Adrenal gland (tissue), 5 donors: ENCODE data around the gene REXO5.

Source experiments
- POLR2A ChIP-seq, 2 donors: fragments of 450-650 bp; IDR thresholded peaks; one replicate each; pipeline ENCODE4 v1.6.1; 2017; ENCODE audit warnings: antibody characterized with exemption in 2 of 2, mild to moderate bottlenecking in 2 of 2, moderate library complexity in 1 of 2
- TF ChIP-seq, protein P1 (sequence below), 6 experiments: fragments of 450-650 bp in 4 of 6; fragments of 200-600 bp in 2 of 6; sonication (generic) in 1 of 6; IDR thresholded peaks; 1 replicate in 5 of 6; 2 replicates in 1 of 6; pipeline versions ENCODE4 v1.5.1 to v1.8.0; 2016 to 2021; ENCODE audit warnings: antibody characterized with exemption in 6 of 6, mild to moderate bottlenecking in 2 of 6, moderate library complexity in 1 of 6
- donor health status: DM: no; HTN: no; CAD: no.

DNA sequence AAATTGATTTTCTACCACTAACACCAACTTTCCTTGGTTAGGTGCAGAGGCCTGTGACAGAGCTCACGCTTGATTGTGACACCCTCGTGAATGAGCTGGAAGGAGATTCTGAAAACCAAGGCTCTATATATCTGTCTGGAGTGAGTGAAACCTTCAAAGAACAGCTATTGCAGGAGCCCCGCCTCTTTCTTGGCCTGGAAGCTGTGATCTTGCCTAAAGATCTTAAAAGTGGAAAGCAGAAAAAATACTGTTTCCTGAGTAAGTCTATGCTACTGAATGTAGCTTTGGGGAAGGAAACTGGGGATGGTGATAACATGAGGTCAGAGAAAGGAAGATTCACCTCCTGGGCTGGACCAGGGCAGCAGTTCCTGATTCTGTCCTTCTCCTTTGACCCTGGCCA lies 38.3 kb downstream of the REXO5 start:
- TF ChIP-seq, protein P1, sequence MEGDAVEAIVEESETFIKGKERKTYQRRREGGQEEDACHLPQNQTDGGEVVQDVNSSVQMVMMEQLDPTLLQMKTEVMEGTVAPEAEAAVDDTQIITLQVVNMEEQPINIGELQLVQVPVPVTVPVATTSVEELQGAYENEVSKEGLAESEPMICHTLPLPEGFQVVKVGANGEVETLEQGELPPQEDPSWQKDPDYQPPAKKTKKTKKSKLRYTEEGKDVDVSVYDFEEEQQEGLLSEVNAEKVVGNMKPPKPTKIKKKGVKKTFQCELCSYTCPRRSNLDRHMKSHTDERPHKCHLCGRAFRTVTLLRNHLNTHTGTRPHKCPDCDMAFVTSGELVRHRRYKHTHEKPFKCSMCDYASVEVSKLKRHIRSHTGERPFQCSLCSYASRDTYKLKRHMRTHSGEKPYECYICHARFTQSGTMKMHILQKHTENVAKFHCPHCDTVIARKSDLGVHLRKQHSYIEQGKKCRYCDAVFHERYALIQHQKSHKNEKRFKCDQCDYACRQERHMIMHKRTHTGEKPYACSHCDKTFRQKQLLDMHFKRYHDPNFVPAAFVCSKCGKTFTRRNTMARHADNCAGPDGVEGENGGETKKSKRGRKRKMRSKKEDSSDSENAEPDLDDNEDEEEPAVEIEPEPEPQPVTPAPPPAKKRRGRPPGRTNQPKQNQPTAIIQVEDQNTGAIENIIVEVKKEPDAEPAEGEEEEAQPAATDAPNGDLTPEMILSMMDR (IDR thresholded peaks at IDR 0.05) = no peak
- TF ChIP-seq POLR2A (IDR thresholded peaks at IDR 0.05) = no peak
